Islet of Langerhans (tissue), 1 donor: ENCODE measurements around the gene SF1.

Experiments
- FAIRE-seq: peaks from one replicate; lab custom pipeline; 2011; peaks lifted over from hg19 to GRCh38; lab: Jason Lieb, UNC

The SF1 gene

GRCh38 chr11:64745189-64745520, 33.2 kb downstream of the SF1 start:
- FAIRE-seq = no peak

GRCh38 chr11:64744544-64745188, 33.7 kb downstream of the SF1 start:
- no peak for FAIRE-seq

- no peak for FAIRE-seq
Measured at GRCh38 chr11:64743591-64744543, 34.5 kb downstream of the SF1 start, which contains the start of gene RASGRP2. TSS of gene RASGRP2 (minus strand) at chr11:64744142. CDS start at chr11:64742866, 1,276 bp downstream.

- FAIRE-seq = no peak
Measured at GRCh38 chr11:64742889-64743590, 35.3 kb downstream of the SF1 start.

GRCh38 chr11:64742087-64742888, 36.1 kb downstream of the SF1 start:
- no peak for FAIRE-seq

GRCh38 chr11:64741375-64742086, 36.8 kb downstream of the SF1 start:
- no peak for FAIRE-seq

GRCh38 chr11:64739871-64740270, 38.5 kb downstream of the SF1 start:
- no peak for FAIRE-seq

- FAIRE-seq = no peak
Measured at GRCh38 chr11:64736654-64737053, 41.7 kb downstream of the SF1 start.

GRCh38 chr11:64735725-64736259, 42.5 kb downstream of the SF1 start:
- FAIRE-seq = no peak

- FAIRE-seq = no peak
Measured at GRCh38 chr11:64734811-64735724, 43.3 kb downstream of the SF1 start.

GRCh38 chr11:64731601-64732000, 46.7 kb downstream of the SF1 start:
- no peak for FAIRE-seq

- FAIRE-seq = no peak
Measured at GRCh38 chr11:64729851-64730382, 48.4 kb downstream of the SF1 start.

GRCh38 chr11:64728757-64729365, 49.5 kb downstream of the SF1 start:
- no peak for FAIRE-seq

GRCh38 chr11:64726867-64727530, 51.3 kb downstream of the SF1 start:
- FAIRE-seq = no peak

GRCh38 chr11:64726211-64726641, 52.1 kb downstream of the SF1 start:
- FAIRE-seq = no peak

- no peak for FAIRE-seq
Measured at GRCh38 chr11:64724863-64725532, 53.3 kb downstream of the SF1 start.

- no peak for FAIRE-seq
Measured at GRCh38 chr11:64723907-64724862, 54.2 kb downstream of the SF1 start.
